Mesenteric fat pad (tissue), 1 donor: ENCODE measurements around the gene SOX14. TPM values are rescaled to one million over a fixed set of nuclear protein-coding genes. Genes with fewer than 3 reads are reported as not detected.

ENCODE experiments used
- total RNA-seq: library from RNA; stranded (reverse); fragmentation: NEBNext Ultra II Directional; extraction: Animal tissue kit (Norgen Biotek cat#: 25700); gene quantifications from one replicate; pipeline ENCODE4 v1.2.1, GENCODE V29; 2021
- donor health status: DM: yes; HTN: yes; CAD: no.

Gene SOX14
- total RNA-seq, 1 donor from 2014 or later = not detected

Other genes with a start within 250 kb of the SOX14 start
- not detected for gene CLDN18, start 245.8 kb downstream of the SOX14 start, total RNA-seq